ENCODE data around the gene SERPINA6. TPM values are rescaled to one million over a fixed set of nuclear protein-coding genes. Genes with fewer than 3 reads are reported as not detected.

SERPINA6 gene
- total RNA-seq, 1 experiment from 2014 or later: not detected

- TF ChIP-seq FOSL1 (IDR thresholded peaks at IDR 0.05; ENCODE audit: low read depth): no peak
Observed at GRCh38 chr14:94340533-94340932, 17.4 kb upstream of the SERPINA6 start (continued).

GRCh38 chr14:94338023-94338422 lies 14.9 kb upstream of the SERPINA6 start:
- Histone ChIP-seq H3K27me3 (ENCODE audit: insufficient read depth, low read length) (no peaks in the 10 kb centered on the region; the same call in 1 of the 2 replicates), H3K27ac (ENCODE audit: low read depth, low read length) (no peak overlapping the region), H3K9me3 (ENCODE audit: control insufficient read depth in 1 of 2, insufficient read depth in 1 of 2, low read depth in 1 of 2, low read length in 2 of 2) (no peaks in the 10 kb centered on the region), H3K9ac (ENCODE audit: low read length) (no peak overlapping the region), H3K79me2 (ENCODE audit: insufficient read depth, low read length) (no peaks in the 10 kb centered on the region), H3K4me1 (ENCODE audit: control insufficient read depth in 1 of 2, insufficient read depth in 2 of 2, low read length in 2 of 2) (peaks cover 13 to 23% of the 10 kb centered on the region in 2 experiments), H4K20me1 (ENCODE audit: insufficient read depth) (no peaks in the 10 kb centered on the region), H3K4me3 (replicated peaks in 1 of 2; ENCODE audit: low read depth in 1 of 2, low read length in 2 of 2) (no peak overlapping the region), H2AFZ (ENCODE audit: low read depth, low read length, poor library complexity, severe bottlenecking) (no peak overlapping the region), H3K36me3 (ENCODE audit: control insufficient read depth in 1 of 2, insufficient read depth in 2 of 2, low read length in 2 of 2) (no peaks in the 10 kb centered on the region), H3K9me2 (ENCODE audit: insufficient read depth) (no peaks in the 10 kb centered on the region), H3K4me2 (ENCODE audit: low read length) (no peak overlapping the region)
- POLR2A ChIA-PET: no interaction called here
- DNase-seq (ENCODE audit: low read depth, low spot score): no peak
- TF ChIP-seq CBX3 (IDR thresholded peaks at IDR 0.05; ENCODE audit: low read depth): no peak
- TF ChIP-seq, protein P1, sequence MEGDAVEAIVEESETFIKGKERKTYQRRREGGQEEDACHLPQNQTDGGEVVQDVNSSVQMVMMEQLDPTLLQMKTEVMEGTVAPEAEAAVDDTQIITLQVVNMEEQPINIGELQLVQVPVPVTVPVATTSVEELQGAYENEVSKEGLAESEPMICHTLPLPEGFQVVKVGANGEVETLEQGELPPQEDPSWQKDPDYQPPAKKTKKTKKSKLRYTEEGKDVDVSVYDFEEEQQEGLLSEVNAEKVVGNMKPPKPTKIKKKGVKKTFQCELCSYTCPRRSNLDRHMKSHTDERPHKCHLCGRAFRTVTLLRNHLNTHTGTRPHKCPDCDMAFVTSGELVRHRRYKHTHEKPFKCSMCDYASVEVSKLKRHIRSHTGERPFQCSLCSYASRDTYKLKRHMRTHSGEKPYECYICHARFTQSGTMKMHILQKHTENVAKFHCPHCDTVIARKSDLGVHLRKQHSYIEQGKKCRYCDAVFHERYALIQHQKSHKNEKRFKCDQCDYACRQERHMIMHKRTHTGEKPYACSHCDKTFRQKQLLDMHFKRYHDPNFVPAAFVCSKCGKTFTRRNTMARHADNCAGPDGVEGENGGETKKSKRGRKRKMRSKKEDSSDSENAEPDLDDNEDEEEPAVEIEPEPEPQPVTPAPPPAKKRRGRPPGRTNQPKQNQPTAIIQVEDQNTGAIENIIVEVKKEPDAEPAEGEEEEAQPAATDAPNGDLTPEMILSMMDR (IDR thresholded peaks at IDR 0.05 in 2 of 3, conservative IDR thresholded peaks at IDR 0.05 in 1 of 3; ENCODE audit: borderline replicate concordance in 1 of 3, insufficient read depth in 1 of 3, low read depth in 2 of 3, low read length in 2 of 3): no peak
- no peak for TF ChIP-seq EZH2phosphoT487 (IDR thresholded peaks at IDR 0.05; ENCODE audit: borderline replicate concordance)
- TF ChIP-seq EGR1 (IDR thresholded peaks at IDR 0.05; ENCODE audit: low read depth): no peak
- TF ChIP-seq TCF7L2 (IDR thresholded peaks at IDR 0.05; ENCODE audit: borderline replicate concordance, extremely low read depth, insufficient read depth, insufficient read length): no peak
- no peak for TF ChIP-seq YY1 (IDR thresholded peaks at IDR 0.05; ENCODE audit: extremely low read depth, insufficient replicate concordance, low read depth, low read length)
- TF ChIP-seq SRF (IDR thresholded peaks at IDR 0.05; ENCODE audit: low read depth): no peak
- TF ChIP-seq, protein P2, sequence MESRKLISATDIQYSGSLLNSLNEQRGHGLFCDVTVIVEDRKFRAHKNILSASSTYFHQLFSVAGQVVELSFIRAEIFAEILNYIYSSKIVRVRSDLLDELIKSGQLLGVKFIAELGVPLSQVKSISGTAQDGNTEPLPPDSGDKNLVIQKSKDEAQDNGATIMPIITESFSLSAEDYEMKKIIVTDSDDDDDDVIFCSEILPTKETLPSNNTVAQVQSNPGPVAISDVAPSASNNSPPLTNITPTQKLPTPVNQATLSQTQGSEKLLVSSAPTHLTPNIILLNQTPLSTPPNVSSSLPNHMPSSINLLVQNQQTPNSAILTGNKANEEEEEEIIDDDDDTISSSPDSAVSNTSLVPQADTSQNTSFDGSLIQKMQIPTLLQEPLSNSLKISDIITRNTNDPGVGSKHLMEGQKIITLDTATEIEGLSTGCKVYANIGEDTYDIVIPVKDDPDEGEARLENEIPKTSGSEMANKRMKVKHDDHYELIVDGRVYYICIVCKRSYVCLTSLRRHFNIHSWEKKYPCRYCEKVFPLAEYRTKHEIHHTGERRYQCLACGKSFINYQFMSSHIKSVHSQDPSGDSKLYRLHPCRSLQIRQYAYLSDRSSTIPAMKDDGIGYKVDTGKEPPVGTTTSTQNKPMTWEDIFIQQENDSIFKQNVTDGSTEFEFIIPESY (IDR thresholded peaks at IDR 0.05; ENCODE audit: extremely low read depth, insufficient replicate concordance, low read length): no peak
- no peak for TF ChIP-seq POLR2AphosphoS5 (IDR thresholded peaks at IDR 0.05; ENCODE audit: low read depth, low read length)
- no peak for TF ChIP-seq ELF1 (IDR thresholded peaks at IDR 0.05; ENCODE audit: borderline replicate concordance, low read depth)
- no peak for TF ChIP-seq ZNF274 (IDR thresholded peaks at IDR 0.05; ENCODE audit: low read depth, low read length)
- TF ChIP-seq JUND (IDR thresholded peaks at IDR 0.05): no peak
- TF ChIP-seq FOSL1 (IDR thresholded peaks at IDR 0.05; ENCODE audit: low read depth): no peak
- TF ChIP-seq, protein P3, sequence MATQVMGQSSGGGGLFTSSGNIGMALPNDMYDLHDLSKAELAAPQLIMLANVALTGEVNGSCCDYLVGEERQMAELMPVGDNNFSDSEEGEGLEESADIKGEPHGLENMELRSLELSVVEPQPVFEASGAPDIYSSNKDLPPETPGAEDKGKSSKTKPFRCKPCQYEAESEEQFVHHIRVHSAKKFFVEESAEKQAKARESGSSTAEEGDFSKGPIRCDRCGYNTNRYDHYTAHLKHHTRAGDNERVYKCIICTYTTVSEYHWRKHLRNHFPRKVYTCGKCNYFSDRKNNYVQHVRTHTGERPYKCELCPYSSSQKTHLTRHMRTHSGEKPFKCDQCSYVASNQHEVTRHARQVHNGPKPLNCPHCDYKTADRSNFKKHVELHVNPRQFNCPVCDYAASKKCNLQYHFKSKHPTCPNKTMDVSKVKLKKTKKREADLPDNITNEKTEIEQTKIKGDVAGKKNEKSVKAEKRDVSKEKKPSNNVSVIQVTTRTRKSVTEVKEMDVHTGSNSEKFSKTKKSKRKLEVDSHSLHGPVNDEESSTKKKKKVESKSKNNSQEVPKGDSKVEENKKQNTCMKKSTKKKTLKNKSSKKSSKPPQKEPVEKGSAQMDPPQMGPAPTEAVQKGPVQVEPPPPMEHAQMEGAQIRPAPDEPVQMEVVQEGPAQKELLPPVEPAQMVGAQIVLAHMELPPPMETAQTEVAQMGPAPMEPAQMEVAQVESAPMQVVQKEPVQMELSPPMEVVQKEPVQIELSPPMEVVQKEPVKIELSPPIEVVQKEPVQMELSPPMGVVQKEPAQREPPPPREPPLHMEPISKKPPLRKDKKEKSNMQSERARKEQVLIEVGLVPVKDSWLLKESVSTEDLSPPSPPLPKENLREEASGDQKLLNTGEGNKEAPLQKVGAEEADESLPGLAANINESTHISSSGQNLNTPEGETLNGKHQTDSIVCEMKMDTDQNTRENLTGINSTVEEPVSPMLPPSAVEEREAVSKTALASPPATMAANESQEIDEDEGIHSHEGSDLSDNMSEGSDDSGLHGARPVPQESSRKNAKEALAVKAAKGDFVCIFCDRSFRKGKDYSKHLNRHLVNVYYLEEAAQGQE (IDR thresholded peaks at IDR 0.05; ENCODE audit: low read depth): no peak
- no peak for TF ChIP-seq SP1 (IDR thresholded peaks at IDR 0.05; ENCODE audit: low read depth)
- BruUV-seq (replicated peaks): no TSS peak
- ATAC-seq: no peak
- CTCF ChIA-PET: no interaction called here
- RAD21 ChIA-PET (ENCODE audit: low non-redundant PET in 1 of 2, low total read pairs in 2 of 2, uncharacterized antibody in 2 of 2, unreplicated experiment in 2 of 2): no interaction called here
- intact Hi-C loops (cut with micrococcal nuclease): no loop called here

All from HCT116 (cell line).